Fibroblast of mammary gland (primary cell): Measurements from ENCODE around the gene TNS1.
"Not testable (repeated sequence)": the region's sequence is repeated elsewhere in the genome, so short reads cannot be mapped to it uniquely, and the experiment has no call there.

Experiments used
- DNase-seq: peaks from one replicate; pipeline ENCODE4 v3.0.0-alpha.2; 2010; ENCODE audit warnings: low read depth
- H3K4me3 ChIP-seq: 2 replicates; pipeline ENCODE4 v1.5.1; 2011; ENCODE audit warnings: low read depth, mild to moderate bottlenecking, low read length, moderate library complexity; ENCODE audit not compliant: control insufficient read depth
- TF ChIP-seq, protein P1 (sequence below): conservative IDR thresholded peaks from 2 replicates; pipeline ENCODE4 v1.5.1; 2011; ENCODE audit warnings: low read depth, low read length, inconsistent platforms; ENCODE audit not compliant: control insufficient read depth, insufficient read depth

TNS1 gene

GRCh38 chr2:218041302-218042168 is 38.7 kb upstream of the TNS1 start:
- TF ChIP-seq, protein P1, sequence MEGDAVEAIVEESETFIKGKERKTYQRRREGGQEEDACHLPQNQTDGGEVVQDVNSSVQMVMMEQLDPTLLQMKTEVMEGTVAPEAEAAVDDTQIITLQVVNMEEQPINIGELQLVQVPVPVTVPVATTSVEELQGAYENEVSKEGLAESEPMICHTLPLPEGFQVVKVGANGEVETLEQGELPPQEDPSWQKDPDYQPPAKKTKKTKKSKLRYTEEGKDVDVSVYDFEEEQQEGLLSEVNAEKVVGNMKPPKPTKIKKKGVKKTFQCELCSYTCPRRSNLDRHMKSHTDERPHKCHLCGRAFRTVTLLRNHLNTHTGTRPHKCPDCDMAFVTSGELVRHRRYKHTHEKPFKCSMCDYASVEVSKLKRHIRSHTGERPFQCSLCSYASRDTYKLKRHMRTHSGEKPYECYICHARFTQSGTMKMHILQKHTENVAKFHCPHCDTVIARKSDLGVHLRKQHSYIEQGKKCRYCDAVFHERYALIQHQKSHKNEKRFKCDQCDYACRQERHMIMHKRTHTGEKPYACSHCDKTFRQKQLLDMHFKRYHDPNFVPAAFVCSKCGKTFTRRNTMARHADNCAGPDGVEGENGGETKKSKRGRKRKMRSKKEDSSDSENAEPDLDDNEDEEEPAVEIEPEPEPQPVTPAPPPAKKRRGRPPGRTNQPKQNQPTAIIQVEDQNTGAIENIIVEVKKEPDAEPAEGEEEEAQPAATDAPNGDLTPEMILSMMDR = no peak
- no peak for DNase-seq
- H3K4me3 ChIP-seq = no peak overlapping the region

DNA sequence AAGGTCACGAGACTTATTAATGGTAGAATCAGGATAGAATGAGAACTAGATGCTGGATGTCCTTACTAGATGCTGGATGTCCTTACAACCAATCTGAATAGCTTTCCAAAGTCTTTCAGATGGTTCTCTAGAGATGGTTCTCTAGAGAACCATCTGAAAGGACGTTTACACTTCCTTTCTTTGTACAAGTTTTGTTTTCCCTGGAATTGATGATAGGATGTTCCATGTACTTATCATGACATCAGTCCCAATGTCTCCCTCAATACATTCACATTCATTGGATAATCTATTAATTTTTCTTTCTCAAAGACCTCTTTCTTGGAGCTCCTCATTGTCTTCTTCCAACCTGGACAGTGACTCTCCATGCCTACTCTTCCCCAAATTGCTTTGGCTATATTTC is 38.1 kb upstream of the TNS1 start:
- TF ChIP-seq, protein P1 = no peak
- no peak overlapping the region for H3K4me3 ChIP-seq

DNA sequence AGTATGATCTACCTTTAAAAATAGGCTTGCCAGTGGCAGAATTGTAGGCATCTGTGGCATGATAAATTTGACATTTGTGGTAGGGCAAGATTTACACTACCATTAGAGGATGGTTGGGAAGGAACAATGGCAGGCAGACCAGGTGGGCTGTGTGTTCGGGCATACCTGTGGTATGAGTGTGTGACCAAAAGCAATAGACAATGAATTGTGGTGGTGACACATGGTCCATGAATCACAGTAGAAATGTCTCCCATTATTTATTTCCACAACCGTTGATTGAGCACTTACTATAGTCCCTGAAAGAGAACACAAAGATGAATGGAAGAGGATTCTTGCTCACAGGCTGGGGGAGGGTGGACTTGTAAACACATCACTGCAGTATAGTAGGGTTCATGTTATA is 36.4 kb upstream of the TNS1 start:
- TF ChIP-seq, protein P1 = no peak
- peak; percentile 18 for DNase-seq
- no peak overlapping the region for H3K4me3 ChIP-seq

More for the DNA sequence above, 38.1 kb upstream of the TNS1 start:
- DNase-seq = no peak

DNA sequence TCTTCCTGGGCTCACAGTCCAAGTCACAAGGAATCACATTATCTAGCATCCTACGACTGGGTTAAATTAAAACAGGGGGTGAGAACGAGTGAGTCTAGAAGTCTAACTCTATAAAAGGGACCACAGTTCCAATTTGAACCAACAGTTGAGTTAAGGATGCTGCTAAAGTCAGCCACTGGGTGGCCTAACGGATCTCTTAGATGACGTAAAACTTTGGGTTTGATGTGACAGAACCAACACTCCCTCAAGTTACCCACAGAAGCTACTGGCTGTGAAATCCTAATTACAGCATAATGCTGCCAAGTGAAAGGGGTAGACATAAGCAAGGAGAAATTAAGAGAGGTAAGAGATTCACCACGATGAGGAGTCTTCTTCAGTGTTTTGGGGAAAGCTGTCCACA is 33.6 kb upstream of the TNS1 start:
- H3K4me3 ChIP-seq = no peak overlapping the region
- TF ChIP-seq, protein P1 = no peak
- no peak for DNase-seq

DNA sequence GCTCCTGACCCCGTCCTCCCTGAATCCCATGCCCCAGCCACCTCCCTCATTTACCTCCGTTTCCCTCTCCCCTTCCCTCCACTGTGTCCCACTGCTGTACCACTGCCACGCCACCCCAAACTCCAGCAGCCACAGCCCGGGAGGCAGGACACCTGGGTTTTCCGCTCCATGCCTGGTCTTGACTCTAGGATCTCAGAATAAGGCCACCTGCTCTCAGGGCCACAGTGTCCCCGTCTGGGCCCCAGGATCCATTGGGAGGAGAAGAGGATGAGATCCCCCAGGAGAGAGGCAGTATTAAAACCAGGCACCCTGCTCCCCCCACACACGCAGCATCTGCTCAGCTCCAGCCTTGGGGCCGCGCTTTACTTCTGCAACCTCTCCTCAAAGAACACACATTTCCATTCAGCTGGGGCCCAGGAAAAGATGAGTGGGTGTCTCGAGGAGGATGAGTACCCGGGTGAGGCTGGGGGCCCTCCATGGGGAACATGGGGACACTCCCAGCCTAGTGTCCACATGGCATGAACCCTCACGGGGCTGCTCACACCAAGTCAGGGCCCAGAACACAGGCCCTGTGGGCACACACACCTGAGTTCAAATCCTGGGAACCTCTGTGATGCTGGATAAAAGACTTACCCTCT is 32.8 kb upstream of the TNS1 start:
- TF ChIP-seq, protein P1 = no peak
- no peak for DNase-seq
- no peak overlapping the region for H3K4me3 ChIP-seq

DNA sequence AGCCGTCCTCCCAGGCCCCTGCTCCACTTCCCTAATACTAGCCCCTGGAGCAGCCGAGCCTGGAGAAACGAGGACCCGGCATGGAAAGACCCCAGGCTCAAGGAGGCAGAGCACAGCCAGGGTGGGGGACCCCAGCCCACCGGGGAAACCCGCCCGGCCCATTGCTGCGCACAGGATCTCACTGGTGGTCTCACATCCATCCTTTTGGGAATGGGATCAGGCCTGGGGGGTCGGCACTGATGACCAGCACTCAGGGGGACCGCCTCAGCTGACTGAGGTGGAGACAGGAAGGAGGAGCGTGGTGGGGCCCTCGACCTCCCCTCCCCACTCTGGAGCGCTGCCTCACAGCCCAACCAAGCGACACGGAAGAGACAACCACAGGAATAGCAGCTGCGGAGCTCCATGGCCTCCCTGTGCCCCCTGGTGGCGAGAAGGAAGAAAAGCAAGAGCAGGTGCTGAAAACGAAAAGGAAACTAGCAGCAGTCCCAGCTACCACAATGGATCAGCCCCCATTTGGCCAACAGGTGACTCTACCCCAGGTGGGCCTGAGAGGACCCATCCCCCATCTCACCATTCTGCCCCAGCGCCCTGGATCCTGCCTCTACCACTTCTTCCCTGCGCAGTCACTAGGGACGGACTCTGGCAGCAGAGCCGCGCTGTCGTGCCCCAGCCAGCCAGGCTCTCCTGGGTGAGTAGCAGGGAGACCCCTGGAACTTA is 31.9 kb upstream of the TNS1 start:
- TF ChIP-seq, protein P1 = peak; percentile 56
- H3K4me3 ChIP-seq = not testable (repeated sequence)
- peak; percentile 32 for DNase-seq
